Activated CD4-positive, CD25-positive, alpha-beta regulatory T cell (primary cell): ENCODE measurements around the gene BCL10.

Experiments used
- DNase-seq, 4 experiments: peaks; one replicate each; lab custom pipeline; 2025; lab: John Stamatoyannopoulos, UW

Gene BCL10

GRCh38 chr1:85220756-85221201, 55.7 kb downstream of the BCL10 start:
- no peak for DNase-seq

DNA sequence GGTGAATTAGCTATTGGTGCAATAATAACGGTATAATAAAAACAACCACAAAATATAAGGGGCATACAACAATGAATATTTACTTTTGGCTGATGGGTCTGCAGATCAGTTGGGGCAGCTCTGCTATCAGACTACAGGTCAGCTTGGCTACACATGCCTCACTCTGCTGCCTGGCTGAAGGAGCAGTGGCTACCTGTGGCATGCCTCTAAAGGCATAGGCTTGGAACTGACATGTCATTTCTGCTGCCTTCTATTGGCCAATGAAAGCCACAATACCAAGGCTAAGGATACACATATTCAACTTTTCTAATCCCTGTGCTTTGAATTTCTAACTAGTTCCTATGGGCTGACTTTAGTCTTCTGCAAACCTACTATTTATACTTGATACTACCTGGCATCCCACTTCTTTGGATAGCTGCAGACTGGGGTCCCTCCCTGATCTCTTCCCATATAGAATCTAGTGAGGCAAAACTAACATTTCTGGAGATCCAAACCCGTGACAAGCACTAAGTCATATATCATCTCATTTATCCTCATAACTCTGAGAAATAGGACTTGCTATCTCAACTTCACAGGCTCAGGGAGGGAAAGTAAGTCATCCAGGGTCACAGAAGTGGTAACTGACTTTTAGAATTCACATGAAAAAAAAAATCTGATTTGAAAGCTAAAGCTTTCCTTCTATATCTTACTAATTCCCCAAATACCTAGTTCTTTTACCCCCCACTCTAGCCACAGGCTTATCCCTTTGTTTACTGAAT, 56.4 kb downstream of the BCL10 start:
- DNase-seq: no peak

DNA sequence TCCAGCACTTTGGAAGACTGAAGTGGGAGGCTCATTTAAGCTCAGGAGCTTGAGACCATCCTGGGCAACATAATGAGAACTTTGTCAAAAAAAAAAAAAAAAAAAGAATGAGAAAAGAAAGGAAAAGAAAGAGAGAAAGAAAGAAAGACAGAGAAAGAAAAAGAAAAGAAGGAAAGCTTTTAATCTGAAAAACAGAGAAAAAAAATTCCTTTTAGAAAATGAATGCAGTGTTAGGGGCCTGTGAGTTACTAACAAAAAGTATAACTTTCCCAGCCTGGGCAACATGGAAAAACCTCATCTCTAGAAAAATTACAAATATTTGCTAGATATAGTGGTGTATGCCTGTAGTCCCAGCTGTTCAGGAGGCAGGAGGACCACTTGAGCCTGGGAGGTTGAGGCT, 59.7 kb downstream of the BCL10 start:
- no peak for DNase-seq
